HG03558 (cell line): ENCODE results near the gene TMEM273.
A peak's percentile ranks its signal among the peaks of the same experiment; 100 is the strongest.

Source experiments
- ATAC-seq: cut with Tn5 transposase; IDR thresholded peaks from one replicate; pipeline ENCODE4 v1.9.1; 2021; ENCODE audit warnings: moderate number of reproducible peaks; ENCODE audit not compliant: unreplicated experiment; ENCODE audit errors: extremely low read depth

The TMEM273 gene

GRCh38 chr10:49187950-49188761 lies at the start of gene TMEM273:
TMEM273 (minus strand) TSS chr10:49188391; CDS start chr10:49188336, 55 bp downstream.
- ATAC-seq = peak; percentile 40

- no peak for ATAC-seq
These were observed 49.8 kb upstream of the TMEM273 start for GRCh38 chr10:49237985-49238384.

- ATAC-seq = no peak
These were observed 47.2 kb upstream of the TMEM273 start for GRCh38 chr10:49235392-49235791.

- ATAC-seq = no peak
These were observed 43.1 kb upstream of the TMEM273 start for GRCh38 chr10:49231086-49231820.

- ATAC-seq = no peak
These were observed 41.8 kb upstream of the TMEM273 start for GRCh38 chr10:49230004-49230403.

- ATAC-seq = no peak
These were observed 40.5 kb upstream of the TMEM273 start for GRCh38 chr10:49228677-49229076.

- no peak for ATAC-seq
These were observed 39.2 kb upstream of the TMEM273 start for GRCh38 chr10:49227406-49227805.

GRCh38 chr10:49226594-49226993 lies 38.4 kb upstream of the TMEM273 start:
- no peak for ATAC-seq

- ATAC-seq = no peak
These were observed 37.2 kb upstream of the TMEM273 start for GRCh38 chr10:49225218-49225876.

- no peak for ATAC-seq
These were observed 35.0 kb upstream of the TMEM273 start for GRCh38 chr10:49223205-49223604.

GRCh38 chr10:49222170-49222569 lies 34.0 kb upstream of the TMEM273 start:
- ATAC-seq = no peak

GRCh38 chr10:49220679-49221078 lies 32.5 kb upstream of the TMEM273 start:
- ATAC-seq = no peak

GRCh38 chr10:49220031-49220430 lies 31.8 kb upstream of the TMEM273 start:
- ATAC-seq = no peak

GRCh38 chr10:49219248-49219647 lies 31.1 kb upstream of the TMEM273 start:
- ATAC-seq = no peak

GRCh38 chr10:49218480-49218879 lies 30.3 kb upstream of the TMEM273 start:
- no peak for ATAC-seq

- ATAC-seq = no peak
These were observed 29.5 kb upstream of the TMEM273 start for GRCh38 chr10:49217645-49218044.

- ATAC-seq = no peak
These were observed 25.0 kb upstream of the TMEM273 start for GRCh38 chr10:49213211-49213610.

GRCh38 chr10:49212783-49213182 lies 24.6 kb upstream of the TMEM273 start:
- ATAC-seq = no peak

- no peak for ATAC-seq
These were observed 23.9 kb upstream of the TMEM273 start for GRCh38 chr10:49212076-49212475.

GRCh38 chr10:49208996-49209395 lies 20.8 kb upstream of the TMEM273 start:
- no peak for ATAC-seq

GRCh38 chr10:49207936-49208487 lies 19.8 kb upstream of the TMEM273 start:
- no peak for ATAC-seq
